NCI-H345 treated with DMSO at 0.1 percent for 48 hours (cell line): Measurements from ENCODE around the gene KYAT1.
"Not testable (repeated sequence)": the region's sequence is repeated elsewhere in the genome, so short reads cannot be mapped to it uniquely, and the experiment has no call there.

ENCODE experiments used
- DNase-seq: peaks from one replicate; lab custom pipeline; 2025; ENCODE audit not compliant: unreplicated experiment; lab: John Stamatoyannopoulos, UW

KYAT1 gene

DNA sequence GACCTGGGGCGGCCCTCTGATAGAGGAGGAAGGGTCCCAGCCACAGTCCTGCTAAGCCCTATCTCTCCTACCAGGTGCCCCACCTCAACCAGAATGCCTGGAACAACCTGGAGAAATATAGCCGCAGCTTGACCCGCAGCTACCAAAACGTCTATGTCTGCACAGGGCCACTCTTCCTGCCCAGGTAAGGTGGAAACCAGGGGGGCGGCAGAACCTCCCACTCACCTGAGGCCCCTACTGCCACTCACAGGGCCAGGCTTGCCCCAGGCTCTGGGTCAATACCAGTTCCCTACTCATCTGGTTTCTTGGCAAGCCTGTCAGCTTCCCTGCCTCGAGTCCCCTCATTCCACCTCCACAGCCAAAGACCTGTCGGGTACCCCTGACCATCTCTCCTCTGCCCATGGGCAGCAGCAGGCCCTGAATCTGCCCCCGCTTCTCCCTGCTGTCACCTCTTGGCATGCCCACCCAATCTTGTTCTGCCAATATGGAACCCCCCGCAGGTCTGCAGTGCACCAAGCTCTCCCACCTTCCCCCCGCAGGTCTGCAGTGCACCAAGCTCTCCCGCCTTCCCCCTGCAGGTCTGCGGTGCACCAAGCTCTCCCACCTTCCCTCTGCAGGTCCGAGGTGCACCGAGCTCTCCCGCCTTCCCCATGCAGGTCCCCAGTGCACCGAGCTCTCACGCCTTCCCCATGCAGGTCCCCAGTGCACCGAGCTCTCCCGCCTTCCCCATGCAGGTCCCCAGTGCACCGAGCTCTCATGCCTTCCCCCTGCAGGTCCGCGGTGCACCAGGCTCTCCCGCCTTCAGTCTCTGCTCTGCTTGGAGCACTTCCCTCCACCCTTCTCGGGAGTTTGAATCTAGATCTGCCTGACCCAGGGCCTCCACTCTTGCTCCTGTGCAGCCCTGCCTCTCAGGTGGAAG is 60.8 kb downstream of the KYAT1 start:
- no peak for DNase-seq

DNA sequence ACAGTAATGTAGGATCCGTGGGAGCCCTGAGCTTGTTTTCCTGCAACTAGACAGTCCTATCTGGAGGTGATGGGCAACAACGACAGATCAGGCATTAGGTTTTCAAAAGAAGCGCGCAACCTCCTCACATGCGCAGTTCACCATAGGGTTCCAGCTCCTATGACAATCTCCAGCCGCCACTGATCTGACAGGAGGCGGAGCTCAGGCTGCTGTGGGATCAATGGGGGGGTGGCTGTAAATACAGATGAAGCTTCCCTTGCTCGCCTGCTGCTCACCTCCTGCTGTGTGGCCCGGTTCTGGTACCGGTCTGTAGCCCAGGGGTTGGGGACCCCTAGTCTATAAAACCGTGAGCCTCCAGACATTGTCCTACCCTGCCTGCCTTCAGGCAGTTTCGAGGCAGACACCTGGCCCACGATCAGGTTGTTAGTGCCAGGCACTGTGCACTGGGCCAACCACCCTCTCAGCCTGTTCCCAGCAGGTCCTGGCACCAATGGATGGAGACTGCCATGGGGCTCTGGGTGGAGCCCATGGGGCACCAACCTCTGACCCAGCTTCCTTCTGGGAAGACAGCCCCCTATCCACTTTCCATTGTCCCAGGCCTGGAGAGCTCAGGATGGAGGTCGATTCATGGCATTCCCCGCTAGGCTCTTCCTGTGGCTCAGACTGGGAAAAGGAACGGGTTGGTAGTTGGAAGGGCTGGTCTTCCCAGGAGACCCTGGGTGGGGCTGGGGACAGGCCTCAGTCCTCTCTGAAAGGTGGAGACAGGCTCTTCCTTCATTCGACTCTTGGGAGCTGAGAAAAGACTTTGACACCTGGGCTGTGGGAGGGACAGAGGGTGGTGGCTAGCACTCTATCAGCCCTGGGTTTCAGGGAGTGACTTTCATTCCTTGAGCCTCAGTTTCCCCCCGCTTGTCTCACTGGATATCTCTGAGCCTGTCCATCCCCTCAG is 61.8 kb downstream of the KYAT1 start:
- peak; percentile 18 for DNase-seq

DNA sequence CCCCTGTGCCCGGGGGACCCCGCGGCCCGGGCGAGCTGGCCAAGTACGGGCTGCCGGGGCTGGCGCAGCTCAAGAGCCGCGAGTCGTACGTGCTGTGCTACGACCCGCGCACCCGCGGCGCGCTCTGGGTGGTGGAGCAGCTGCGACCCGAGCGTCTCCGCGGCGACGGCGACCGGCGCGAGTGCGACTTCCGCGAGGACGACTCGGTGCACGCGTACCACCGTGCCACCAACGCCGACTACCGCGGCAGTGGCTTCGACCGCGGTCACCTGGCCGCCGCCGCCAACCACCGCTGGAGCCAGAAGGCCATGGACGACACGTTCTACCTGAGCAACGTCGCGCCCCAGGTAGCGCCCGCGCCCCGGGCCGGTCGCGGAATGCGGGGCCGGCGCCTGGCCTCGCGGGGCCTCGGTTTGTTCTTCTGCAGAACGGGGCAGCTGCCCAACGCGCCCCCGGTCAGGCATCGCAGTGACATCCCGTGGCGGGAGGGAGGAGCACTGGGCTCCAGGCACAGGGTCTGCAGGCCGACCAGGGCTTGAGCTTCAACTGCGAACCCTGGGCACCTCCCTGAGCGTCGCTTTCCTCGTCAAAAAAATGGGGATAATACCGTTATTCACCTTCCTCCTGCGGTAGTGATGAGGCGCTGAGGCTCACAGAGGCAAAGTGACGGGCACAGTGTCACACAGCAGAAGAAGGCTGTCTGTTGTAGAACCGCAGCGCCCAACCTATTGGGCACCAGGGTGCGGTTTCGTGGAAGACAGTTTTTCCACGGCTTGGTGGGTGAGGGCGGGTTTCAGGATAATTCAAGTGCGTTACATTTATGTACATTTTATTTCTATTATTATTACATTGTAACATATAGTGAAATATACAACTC is 62.7 kb downstream of the KYAT1 start:
- DNase-seq = peak; percentile 20

DNA sequence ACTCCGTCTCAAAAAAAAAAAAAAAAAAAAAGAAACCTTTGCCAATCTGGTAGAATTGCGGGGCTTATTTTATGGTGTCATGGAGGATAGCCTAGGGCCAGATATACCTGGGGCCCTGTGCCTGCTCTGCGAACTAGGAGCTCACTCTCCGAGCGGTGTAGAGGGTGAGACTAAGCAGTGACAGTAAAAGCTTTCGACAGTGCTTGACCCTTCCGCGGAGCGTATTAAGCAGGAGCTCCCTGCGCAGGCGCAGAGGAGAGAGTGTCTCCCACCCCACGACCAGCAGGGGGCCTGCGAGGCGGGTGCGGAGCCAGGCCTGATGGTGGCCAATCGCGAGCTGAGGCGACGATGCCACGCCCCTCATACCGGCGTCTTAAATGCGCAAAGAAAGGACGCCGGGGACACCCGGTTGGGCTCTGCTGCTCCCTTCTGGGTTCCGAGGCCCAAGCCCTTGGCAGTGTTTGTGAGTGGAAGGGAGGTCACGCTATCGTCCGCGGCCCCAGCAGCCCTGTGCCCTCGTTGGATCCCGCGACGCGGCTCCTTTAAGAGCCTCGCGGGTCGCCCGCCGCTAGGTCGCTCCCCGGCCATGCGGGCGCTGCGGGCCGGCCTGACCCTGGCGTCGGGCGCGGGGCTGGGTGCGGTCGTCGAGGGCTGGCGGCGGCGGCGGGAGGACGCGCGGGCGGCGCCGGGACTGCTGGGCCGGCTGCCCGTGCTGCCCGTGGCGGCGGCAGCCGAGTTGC is 63.5 kb downstream of the KYAT1 start, which contains the start of gene ENDOG:
Gene ENDOG (plus strand): TSS at position 402 of the 740 bp plus-strand sequence. CDS start 185 bp downstream, at position 587.
- peak; percentile 96 for DNase-seq

DNA sequence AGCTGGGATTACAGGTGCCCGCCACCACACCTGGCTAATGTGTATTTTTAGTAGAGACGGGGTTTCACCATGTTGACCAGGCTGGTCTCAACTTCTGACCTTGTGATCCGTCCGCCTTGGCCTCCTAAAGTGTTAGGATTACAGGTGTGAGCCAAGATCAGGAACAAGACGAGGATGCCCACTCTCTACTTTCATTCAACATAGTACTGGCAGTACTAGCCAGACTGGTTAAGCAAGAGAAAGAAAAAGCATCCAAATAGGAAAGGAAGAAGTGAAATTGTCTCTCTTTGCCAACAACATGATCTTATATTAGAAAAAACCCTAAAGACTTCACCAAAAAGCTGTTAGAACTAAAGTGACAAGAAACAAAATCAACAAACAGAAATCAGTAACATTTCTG is 70.9 kb downstream of the KYAT1 start:
- DNase-seq = no peak

DNA sequence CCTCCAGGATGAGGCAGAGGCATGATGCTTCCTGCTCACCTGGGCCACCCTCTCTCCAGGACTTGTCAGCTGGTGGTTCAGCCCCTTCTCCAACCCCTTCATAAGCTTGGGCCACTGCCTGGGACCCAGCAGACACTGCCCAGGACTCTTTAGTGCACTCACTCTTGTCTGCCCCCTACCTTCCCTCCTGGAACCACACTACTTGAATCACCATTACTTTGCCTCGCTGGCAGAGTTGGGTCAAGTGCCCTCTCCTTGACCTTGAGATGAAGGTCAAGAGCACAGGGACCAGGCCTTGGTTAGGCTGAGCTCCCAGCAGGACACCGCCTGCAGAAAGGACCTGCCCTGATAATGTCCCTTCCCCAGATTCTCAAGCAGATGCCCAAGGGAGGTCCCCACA is 71.9 kb downstream of the KYAT1 start:
- DNase-seq = no peak

DNA sequence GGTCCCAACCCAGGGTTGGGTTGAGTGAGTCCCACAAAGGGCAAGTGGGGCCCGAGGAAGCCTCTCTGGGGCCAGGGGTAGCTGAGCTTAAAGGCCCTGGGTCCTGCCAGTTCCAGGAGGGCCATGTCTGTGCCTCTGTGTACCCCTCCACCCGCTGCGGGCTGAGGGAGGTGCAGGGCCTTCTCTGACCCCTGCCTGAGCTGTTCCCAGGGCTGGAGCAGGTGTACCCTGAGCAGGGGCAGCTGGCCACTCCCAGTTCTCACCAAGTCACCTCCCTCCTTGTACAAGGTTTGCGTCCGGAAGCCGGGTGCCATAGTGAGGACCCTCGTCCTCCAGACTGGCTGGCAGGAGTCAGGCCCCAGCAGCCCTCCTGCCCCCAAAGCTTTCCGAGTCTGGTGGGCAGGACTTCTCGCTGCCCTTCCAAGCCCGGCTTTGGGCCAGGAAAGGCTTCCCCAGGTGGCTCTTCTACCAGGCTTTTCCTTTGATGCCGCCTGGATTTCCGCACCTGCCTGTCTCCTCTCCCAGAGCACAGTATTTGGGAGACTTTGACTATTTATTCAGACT is 72.6 kb downstream of the KYAT1 start:
- DNase-seq = no peak

DNA sequence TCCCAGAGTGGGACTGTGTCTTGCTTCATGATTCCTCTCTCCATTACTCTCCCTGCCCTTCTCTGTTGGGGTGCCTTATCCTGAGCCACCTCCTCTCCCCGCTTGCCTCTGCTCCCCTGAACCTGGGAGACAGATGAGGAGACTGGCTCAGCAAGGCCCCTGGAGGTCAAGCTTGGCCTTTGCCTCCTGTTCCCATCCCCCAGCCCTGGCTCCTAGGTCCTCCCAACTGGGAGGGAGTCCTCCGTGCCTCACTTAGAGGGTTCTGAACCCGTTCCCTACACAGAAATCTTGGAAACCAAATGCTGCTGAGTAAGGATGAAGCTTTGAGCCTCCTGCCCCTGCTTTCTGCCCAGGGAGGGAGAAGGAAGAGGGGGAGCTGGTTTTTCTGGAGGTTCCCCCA is 73.2 kb downstream of the KYAT1 start:
- DNase-seq = no peak

DNA sequence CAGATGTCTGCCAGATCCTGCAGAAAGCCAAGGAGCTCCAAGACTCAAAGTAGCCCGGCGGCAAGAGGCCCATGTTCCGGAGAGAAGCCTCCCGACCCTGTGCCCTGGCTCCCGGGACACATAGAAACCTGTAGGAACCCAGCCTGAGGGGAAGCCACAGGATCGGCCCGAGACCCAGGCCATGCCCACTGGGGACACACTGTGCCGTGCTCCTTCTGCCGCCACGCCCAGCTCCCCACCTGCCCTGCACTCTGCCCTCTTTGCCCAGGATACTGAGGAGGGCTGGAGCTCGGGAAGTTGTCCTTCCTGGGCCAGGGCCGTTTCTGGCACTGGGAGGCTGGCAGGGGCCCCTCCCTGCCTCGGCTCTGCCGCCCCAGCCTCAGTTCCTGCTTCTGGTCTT is 73.9 kb downstream of the KYAT1 start:
- no peak for DNase-seq

DNA sequence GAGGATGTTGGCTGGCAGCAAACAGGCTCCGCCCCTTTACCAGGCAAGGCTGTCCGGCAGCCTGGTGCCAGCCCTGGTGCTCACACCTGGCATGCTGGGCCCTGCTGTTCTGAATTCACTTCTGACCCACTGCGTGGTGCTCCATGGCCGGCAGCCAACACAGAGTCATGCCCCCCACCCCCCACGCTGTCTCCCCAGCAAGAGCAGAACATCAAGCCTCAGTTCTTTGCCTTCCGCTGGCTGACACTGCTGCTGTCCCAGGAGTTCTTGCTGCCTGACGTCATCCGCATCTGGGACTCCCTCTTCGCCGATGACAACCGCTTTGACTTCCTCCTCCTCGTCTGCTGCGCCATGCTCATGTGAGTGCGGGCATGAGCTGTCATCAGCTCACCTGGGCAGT is 76.1 kb downstream of the KYAT1 start:
- DNase-seq = no peak

DNA sequence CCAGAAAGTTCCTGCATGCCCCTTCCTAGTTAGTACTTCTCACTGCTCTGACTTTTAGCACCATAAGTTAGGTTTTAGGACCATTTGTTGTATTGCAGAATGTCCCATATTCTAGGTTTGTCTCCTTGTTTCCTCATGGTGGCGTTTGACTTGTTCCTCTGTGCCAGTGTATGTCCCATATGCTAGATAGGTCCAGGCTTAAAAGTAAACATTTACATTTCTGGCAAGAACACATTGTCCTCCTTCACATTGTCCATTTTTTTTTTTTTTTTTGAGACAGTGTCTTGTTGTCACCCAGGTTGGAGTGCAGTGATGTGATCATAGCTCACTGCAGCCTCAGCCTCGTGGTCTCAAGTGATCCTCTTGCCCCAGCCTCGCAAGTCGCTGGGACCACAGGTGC is 79.3 kb downstream of the KYAT1 start:
- no peak for DNase-seq

DNA sequence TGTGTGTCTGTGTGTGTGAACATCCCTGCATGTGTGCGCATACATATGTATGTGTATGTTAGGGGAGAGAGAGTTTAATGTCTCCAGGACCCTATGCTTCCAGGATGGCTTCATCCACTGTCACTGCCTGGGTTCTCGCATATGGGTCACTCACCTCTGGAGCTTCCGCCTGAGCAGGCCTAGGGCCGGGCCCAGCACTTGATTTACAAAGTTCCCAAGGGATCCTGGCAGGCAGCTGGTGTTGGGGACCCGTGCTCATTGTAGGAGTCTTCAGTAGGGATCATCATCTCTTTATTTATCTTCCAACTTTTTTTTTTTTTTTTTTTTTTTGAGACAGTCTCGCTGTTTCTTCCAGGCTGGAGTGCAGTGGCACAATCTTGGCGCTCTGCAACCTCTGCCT is 81.7 kb downstream of the KYAT1 start:
- no peak for DNase-seq

DNA sequence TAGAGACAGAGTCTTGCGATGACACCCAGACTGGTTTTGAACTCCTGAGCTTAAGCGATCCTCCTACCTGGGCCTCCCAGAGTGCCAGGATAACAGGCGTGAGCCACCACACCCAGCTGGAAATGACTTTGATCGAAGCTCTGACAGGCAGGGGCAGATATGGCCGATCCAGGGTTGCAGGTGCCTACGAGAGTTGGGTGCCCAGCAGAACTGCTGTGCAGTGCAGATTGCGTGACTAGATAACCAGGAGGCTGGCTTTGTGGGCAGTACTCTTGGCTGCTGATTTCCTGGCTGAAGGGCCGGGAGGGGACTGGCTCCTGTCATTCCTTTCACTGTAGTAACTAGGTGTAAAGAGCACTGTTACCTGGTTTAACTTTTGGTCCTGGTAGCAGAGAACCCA is 82.9 kb downstream of the KYAT1 start:
- no peak for DNase-seq

DNA sequence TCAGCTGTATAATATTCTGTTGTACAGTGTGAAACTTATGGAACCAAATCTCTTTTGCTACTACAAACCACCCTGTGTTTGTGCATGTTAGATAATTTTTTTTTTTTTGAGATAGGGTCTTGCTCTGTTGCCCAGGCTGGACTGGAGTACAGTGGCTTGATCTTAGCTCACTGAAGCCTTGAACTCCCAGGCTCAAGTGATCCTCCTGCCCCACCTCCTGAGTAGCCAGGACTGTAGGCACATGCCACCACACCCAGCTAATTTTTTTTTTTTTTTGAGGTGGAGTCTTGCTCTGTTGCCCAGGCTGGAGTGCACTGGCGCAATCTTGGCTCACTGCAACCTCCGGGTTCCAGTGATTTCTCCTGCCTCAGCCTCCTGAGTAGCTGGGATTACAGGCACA is 86.8 kb downstream of the KYAT1 start:
- DNase-seq = not testable (repeated sequence)

DNA sequence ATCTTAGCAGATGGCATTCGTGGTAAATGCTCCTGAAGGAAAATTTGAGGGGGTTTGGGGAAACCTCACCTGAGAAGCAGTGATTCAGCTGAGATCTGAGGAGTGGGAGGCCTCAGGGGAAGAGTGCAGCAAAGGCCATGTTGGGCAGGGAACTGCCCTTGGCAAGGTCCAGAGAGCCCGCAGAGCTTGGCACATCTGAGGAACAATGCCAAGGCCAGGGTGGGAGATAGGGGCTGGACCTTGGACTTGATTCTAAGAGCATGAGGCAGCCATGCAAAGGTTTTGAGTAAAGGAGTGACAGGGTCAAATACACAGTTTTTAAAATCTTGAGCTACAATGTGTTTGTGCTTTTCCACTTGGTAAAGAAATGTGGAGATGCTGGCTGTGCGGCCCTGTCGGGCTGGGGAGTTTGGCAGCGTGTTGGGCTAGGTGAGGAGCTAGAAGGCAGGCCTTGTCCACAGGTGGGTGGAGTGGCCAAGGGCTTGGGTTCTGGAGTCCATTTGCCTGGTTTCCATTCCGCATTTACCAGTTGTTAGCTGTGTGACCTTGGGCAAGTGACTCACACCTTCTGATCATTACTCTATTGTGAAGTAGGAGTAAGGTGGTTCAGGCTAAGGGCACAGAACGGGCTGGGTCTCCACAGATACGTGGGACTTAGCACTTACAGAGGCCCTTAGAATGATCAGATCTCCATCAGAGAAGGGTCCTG is 88.6 kb downstream of the KYAT1 start:
- DNase-seq = no peak

DNA sequence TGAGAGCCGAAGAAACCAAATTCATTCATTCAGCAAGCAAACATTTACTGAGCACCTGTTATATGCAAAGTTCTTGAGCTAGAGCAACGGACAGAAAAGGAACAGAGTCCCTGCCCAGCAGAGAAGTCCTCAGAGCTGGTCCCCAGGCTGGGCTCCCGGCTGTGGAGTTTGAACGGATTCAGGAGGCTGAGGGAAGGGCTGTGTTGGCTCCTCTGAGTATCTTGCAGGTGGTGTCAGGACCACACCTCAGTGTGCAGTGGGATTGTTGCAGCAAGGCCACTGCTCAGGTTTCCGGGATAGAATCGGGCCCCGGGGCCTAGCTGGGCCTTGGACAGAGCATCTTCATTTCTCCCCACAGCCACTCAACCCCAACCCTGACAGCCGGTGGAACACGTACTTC is 89.6 kb downstream of the KYAT1 start:
- DNase-seq = no peak

DNA sequence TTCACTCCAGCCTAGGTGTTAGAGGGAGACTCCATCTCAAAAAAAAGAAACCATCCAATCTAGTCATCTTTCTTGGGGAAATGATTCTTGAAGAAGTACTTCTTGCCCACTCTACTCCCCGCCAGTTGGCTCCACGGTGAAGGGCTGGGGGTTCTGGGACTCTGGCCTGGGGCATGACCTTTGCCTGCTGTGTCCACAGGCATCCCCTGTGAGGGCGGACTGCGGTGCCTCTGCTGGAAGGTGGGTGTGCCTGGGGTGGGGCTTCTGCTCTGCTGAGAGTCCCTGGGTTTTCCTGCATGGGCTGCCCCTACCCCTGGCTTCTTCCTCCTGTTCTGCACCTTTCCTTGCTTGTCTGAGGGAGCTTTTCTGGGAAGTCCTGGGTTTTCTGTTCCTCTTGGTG is 91.2 kb downstream of the KYAT1 start:
- DNase-seq = no peak

DNA sequence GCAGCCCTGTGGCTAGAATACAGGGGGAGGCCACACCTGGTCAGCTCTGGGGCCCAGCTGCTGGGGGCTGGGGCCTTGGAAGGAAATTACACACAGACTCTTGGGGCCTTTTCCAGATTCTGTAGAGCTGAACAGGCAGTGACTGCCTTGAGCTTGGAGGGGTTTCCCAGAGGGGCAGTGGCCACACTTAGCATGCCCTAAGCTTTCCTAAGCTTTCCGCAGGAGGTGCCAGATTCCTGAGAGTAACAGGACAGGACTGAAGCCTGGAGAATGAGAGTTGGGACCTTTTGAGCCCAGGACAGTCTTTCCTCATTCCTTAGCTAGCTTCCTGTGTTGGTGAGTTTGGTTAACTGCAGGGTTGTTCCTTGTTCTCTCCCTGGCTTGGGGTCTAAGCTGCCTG is 93.3 kb downstream of the KYAT1 start:
- no peak for DNase-seq

DNA sequence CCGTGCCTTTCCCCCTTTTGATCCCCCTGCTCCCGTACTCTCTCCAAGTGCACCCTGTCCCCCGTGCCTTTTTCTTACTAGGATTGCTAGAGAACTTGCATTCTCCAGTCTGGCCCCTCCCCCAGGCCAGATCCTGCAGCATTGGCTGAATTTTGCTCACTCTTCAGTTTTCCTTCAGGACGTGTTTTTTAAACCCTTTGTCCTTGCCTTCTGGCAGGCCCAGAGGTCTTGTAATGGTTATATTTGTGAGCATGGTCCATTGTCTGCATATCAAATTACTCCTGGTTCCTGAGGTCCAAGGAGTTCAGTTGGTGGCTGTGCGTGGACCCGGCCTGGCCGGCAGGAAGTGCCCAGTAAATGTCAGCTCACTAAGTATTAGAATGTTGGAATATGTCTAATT is 94.1 kb downstream of the KYAT1 start:
- no peak for DNase-seq
